ENCODE data around the gene ARHGAP42. TPM values are rescaled to one million over a fixed set of nuclear protein-coding genes. Genes with fewer than 3 reads are reported as not detected.
A peak's percentile ranks its signal among the peaks of the same experiment; 100 is the strongest.

The ARHGAP42 gene
- total and polyA plus RNA-seq, 2 experiments from 2014 or later = 0.74 to 2.7 TPM

DNA sequence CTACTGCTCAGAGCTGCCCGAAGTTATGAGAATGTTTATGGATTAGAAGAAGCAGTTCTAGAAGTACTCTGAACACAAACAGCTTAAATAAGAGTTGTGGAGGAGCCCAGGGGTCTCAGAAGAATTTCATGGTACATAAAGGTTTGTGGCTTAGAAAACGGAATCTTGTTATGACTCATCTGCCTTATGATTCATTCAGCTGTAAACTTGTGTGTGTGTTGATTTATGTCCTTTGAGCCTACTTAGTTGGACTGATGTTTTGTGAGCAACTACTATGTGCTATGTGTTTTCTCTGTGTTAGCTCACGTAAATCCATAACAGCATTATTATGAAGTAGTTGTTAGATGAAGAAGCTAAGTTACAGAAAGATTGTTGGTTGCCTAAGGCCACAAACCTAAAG lies 238.8 kb downstream of the ARHGAP42 start:
- Histone ChIP-seq H4K20me1 (ENCODE audit: insufficient read depth) (no peaks in the 10 kb centered on the region), H3K79me2 (ENCODE audit: insufficient read depth) (no peaks in the 10 kb centered on the region), H2AFZ (no peak overlapping the region), H3F3A (ENCODE audit: insufficient read depth) (peaks cover 24% of the 10 kb centered on the region; the same call in 1 of the 2 replicates), H3K27ac (no peak overlapping the region), H3K36me3 (ENCODE audit: low read depth) (no peaks in the 10 kb centered on the region), H3K9ac (no peak overlapping the region), H3K4me1 (ENCODE audit: insufficient read depth) (peaks cover 33% of the 10 kb centered on the region), H3K27me3 (replicated peaks; ENCODE audit: insufficient read depth) (no peaks in the 10 kb centered on the region), H3K9me3 (ENCODE audit: low read depth) (no peaks in the 10 kb centered on the region), H3K9me2 (ENCODE audit: insufficient read depth) (no peaks in the 10 kb centered on the region), H3K4me3 (no peak overlapping the region), H3K4me2 (ENCODE audit: unreplicated experiment) (no peak overlapping the region)
- WGBS, 2 experiments (ENCODE audit: low coverage in 1 of 2, low lambda C conversion rate in 2 of 2, missing lambda C conversion rate in 2 of 2) = 46 to 53% methylated on average over 3 of the region's 3 CpGs
- in situ Hi-C loops (cut with MboI) = no loop called here
- TF ChIP-seq EZH2phosphoT487 (IDR thresholded peaks at IDR 0.05; ENCODE audit: insufficient read depth, low read depth) (no peak), EZH2 (IDR thresholded peaks at IDR 0.05; ENCODE audit: insufficient read depth, poor library complexity, severe bottlenecking) (no peak)
- peak; percentile 60 for DNase-seq

- no peak for DNase-seq
- H2AFZ ChIP-seq = no peak overlapping the region
- peaks cover 24% of the 10 kb centered on the region; the same call in 1 of the 2 replicates for H3F3A ChIP-seq (ENCODE audit: insufficient read depth)
- in situ Hi-C loops (cut with MboI) = no loop called here
- TF ChIP-seq EZH2phosphoT487 (IDR thresholded peaks at IDR 0.05; ENCODE audit: insufficient read depth, low read depth) = no peak
- TF ChIP-seq EZH2 (IDR thresholded peaks at IDR 0.05; ENCODE audit: insufficient read depth, poor library complexity, severe bottlenecking) = no peak
- no peaks in the 10 kb centered on the region for H3K9me2 ChIP-seq (ENCODE audit: insufficient read depth)
- H3K27ac ChIP-seq = no peak overlapping the region
- H3K79me2 ChIP-seq (ENCODE audit: insufficient read depth) = no peaks in the 10 kb centered on the region
- no peaks in the 10 kb centered on the region for H3K9me3 ChIP-seq (ENCODE audit: low read depth)
- H3K9ac ChIP-seq = no peak overlapping the region
- no peak overlapping the region for H3K4me2 ChIP-seq (ENCODE audit: unreplicated experiment)
- WGBS, 2 experiments (ENCODE audit: low coverage in 1 of 2, low lambda C conversion rate in 2 of 2, missing lambda C conversion rate in 2 of 2) = 96 to 97% methylated on average over 5 of the region's 5 CpGs
- H4K20me1 ChIP-seq (ENCODE audit: insufficient read depth) = no peaks in the 10 kb centered on the region
- no peak overlapping the region for H3K4me3 ChIP-seq
- peaks cover 33% of the 10 kb centered on the region for H3K4me1 ChIP-seq (ENCODE audit: insufficient read depth)
- H3K36me3 ChIP-seq (ENCODE audit: low read depth) = no peaks in the 10 kb centered on the region
- no peaks in the 10 kb centered on the region for H3K27me3 ChIP-seq (replicated peaks; ENCODE audit: insufficient read depth)
These were observed 240.5 kb downstream of the ARHGAP42 start for GRCh38 chr11:100927579-100927978.

DNA sequence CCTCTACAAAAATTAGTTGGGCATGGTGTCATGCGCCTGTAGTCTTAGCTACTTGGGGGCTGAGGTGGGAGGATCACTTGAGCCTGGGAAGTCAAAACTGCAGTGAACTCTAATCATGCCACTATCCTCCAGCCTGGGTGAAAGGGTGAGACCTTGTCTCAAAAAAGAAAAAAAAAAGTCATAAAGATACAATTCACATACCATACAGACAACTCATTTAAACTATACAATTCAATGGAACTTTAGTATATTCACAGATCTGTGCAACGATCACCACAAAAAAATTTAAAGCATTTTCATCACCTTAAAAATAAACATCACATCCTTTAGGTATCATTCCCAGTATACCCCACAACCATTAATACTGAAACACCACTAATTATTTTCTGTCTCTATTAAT lies 241.3 kb downstream of the ARHGAP42 start:
- Histone ChIP-seq H2AFZ (no peak overlapping the region), H3K4me3 (no peak overlapping the region), H3K9me3 (ENCODE audit: low read depth) (no peaks in the 10 kb centered on the region), H3K4me1 (ENCODE audit: insufficient read depth) (peaks cover 32% of the 10 kb centered on the region), H3K36me3 (ENCODE audit: low read depth) (no peaks in the 10 kb centered on the region), H4K20me1 (ENCODE audit: insufficient read depth) (no peaks in the 10 kb centered on the region), H3K4me2 (ENCODE audit: unreplicated experiment) (no peak overlapping the region), H3K27ac (no peak overlapping the region), H3K79me2 (ENCODE audit: insufficient read depth) (no peaks in the 10 kb centered on the region), H3F3A (ENCODE audit: insufficient read depth) (peaks cover 21% of the 10 kb centered on the region; the same call in 1 of the 2 replicates), H3K27me3 (replicated peaks; ENCODE audit: insufficient read depth) (no peaks in the 10 kb centered on the region), H3K9ac (no peak overlapping the region), H3K9me2 (ENCODE audit: insufficient read depth) (no peaks in the 10 kb centered on the region)
- DNase-seq = no peak
- WGBS, 2 experiments (ENCODE audit: low coverage in 1 of 2, low lambda C conversion rate in 2 of 2, missing lambda C conversion rate in 2 of 2) = 81 to 82% methylated on average over 2 of the region's 2 CpGs
- TF ChIP-seq EZH2phosphoT487 (IDR thresholded peaks at IDR 0.05; ENCODE audit: insufficient read depth, low read depth) = no peak
- TF ChIP-seq EZH2 (IDR thresholded peaks at IDR 0.05; ENCODE audit: insufficient read depth, poor library complexity, severe bottlenecking) = no peak
- in situ Hi-C loops (cut with MboI) = no loop called here

DNA sequence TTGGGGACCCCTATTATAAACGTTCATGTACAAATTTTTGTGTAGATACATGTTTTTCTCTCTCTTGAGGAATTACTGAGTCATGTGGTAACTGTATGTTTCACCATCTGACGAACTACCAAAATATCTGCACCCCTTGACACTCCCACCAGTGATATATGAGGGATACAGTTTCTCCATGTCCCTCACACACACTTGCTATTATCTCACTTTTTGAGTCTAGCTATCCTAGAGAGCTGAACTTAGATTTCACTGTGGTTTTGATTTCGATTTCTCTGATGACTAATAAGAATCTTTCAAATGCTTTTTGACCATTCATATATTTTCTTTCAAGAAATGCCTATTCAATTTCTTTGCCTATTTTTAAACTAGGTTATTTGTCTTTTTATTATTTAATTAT lies 242.3 kb downstream of the ARHGAP42 start:
- DNase-seq = peak; percentile 45
- Histone ChIP-seq H3K4me3 (no peak overlapping the region), H3K36me3 (ENCODE audit: low read depth) (no peaks in the 10 kb centered on the region), H3K9me2 (ENCODE audit: insufficient read depth) (no peaks in the 10 kb centered on the region), H3K27me3 (replicated peaks; ENCODE audit: insufficient read depth) (no peaks in the 10 kb centered on the region), H3K4me1 (ENCODE audit: insufficient read depth) (peaks cover 26% of the 10 kb centered on the region), H3K9ac (no peak overlapping the region), H3K4me2 (ENCODE audit: unreplicated experiment) (peak overlapping the region; percentile 58), H3K79me2 (ENCODE audit: insufficient read depth) (no peaks in the 10 kb centered on the region), H4K20me1 (ENCODE audit: insufficient read depth) (no peaks in the 10 kb centered on the region), H3K27ac (no peak overlapping the region), H2AFZ (no peak overlapping the region), H3K9me3 (ENCODE audit: low read depth) (no peaks in the 10 kb centered on the region), H3F3A (ENCODE audit: insufficient read depth) (peaks cover 13% of the 10 kb centered on the region; the same call in 1 of the 2 replicates)
- TF ChIP-seq EZH2 (IDR thresholded peaks at IDR 0.05; ENCODE audit: insufficient read depth, poor library complexity, severe bottlenecking) (no peak), EZH2phosphoT487 (IDR thresholded peaks at IDR 0.05; ENCODE audit: insufficient read depth, low read depth) (no peak)
- 8 to 17% methylated on average over 3 of the region's 3 CpGs for WGBS, 2 experiments (ENCODE audit: low coverage in 1 of 2, low lambda C conversion rate in 2 of 2, missing lambda C conversion rate in 2 of 2)
- in situ Hi-C loops (cut with MboI) = no loop called here
